ENCODE results near the gene PBX3.

- TF ChIP-seq CTCF (IDR thresholded peaks at IDR 0.05) (no peak), POLR2A (IDR thresholded peaks at IDR 0.05) (no peak)
Observed at GRCh38 chr9:125932746-125933455, 185.7 kb downstream of the PBX3 start.
